GM12892 (cell line): ENCODE data around the gene OTUD5.

Experiments
- POLR2A ChIP-seq: IDR thresholded peaks from 2 replicates; pipeline ENCODE4 v1.6.1; 2011; ENCODE audit warnings: low read depth, low read length, control low read depth
- POLR2AphosphoS5 ChIP-seq: IDR thresholded peaks from 2 replicates; pipeline ENCODE4 v1.6.1; 2011; ENCODE audit warnings: low read depth, low read length, control low read depth
- TAF1 ChIP-seq: IDR thresholded peaks from 2 replicates; pipeline ENCODE4 v1.6.1; 2011; ENCODE audit warnings: low read depth, mild to moderate bottlenecking, control low read depth, low read length, borderline replicate concordance

GRCh38 chrX:48923771-48924170 lies 33.6 kb downstream of the OTUD5 start:
- no peak for TF ChIP-seq POLR2AphosphoS5
- TF ChIP-seq TAF1, result no peak
- no peak for TF ChIP-seq POLR2A
